Measurements from ENCODE around the gene STK32C. TPM values are rescaled to one million over a fixed set of nuclear protein-coding genes. Genes with fewer than 3 reads are reported as not detected.

Gene STK32C
- total RNA-seq, 4 donors from 2014 or later: 1.3 to 5.6 (median 4.7) TPM

DNA sequence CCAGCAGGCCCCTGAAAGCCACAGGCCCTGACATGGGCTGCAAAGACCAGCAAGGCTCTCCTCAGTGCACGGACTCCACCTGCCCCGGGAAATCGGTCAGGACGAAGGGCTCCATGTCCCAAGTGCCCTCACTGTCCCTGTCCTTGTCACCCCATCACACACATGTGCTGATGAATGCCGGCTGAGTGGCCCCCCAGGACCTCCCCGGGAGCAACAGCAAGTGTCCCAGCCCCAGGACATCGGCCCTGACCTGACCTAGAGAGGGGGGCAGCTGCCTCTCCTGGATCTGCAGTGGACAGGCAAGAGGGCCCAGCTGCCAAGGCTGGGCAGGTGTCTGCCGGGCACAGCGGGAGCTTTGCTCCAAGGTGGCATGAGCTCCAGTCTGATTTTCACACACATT lies 49.8 kb downstream of the STK32C start:
- H3K4me3 ChIP-seq: no peak overlapping the region
- H3K4me1 ChIP-seq: no peaks in the 10 kb centered on the region
- TF ChIP-seq POLR2AphosphoS5 (IDR thresholded peaks at IDR 0.05) (no peak), POLR2A (IDR thresholded peaks at IDR 0.05) (no peak), CTCF (IDR thresholded peaks at IDR 0.05) (no peak), EP300 (IDR thresholded peaks at IDR 0.05) (no peak)
- no peak overlapping the region for H3K27ac ChIP-seq
- H3K36me3 ChIP-seq: no peaks in the 10 kb centered on the region
- 90% methylated on average over 4 of the region's 9 CpGs for WGBS
- no peaks in the 10 kb centered on the region for H3K9me3 ChIP-seq
- no peaks in the 10 kb centered on the region for H3K27me3 ChIP-seq
- DNase-seq (ENCODE audit: low spot score in 2 of 2): no peak

DNA sequence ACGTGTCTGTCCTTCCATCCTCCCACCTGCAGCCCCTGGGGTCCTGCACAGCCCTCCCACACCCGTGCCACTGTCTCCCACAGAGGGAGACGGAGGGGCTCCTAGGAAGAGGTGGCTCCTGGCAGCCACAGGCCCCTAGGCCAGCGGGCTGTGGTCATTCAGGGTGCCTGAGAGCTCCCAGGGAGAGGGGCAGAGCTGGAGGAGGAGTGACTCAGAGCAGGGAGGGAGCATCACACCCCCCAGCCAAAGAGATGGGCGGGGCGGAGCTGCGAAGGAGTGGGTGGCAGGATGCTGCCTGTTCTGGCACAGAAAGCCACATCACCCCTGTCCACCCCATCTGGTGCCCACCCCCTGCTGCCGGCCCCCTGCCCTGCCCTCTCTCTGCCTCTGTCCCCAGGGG lies 50.5 kb downstream of the STK32C start:
- WGBS: 73% methylated on average over 4 of the region's 8 CpGs
- TF ChIP-seq POLR2A (IDR thresholded peaks at IDR 0.05) (no peak), EP300 (IDR thresholded peaks at IDR 0.05) (no peak), POLR2AphosphoS5 (IDR thresholded peaks at IDR 0.05) (no peak), CTCF (IDR thresholded peaks at IDR 0.05) (no peak)
- H3K27me3 ChIP-seq: no peaks in the 10 kb centered on the region
- no peaks in the 10 kb centered on the region for H3K36me3 ChIP-seq
- no peak overlapping the region for H3K4me3 ChIP-seq
- no peak for DNase-seq (ENCODE audit: low spot score in 2 of 2)
- no peak overlapping the region for H3K27ac ChIP-seq
- H3K4me1 ChIP-seq: no peaks in the 10 kb centered on the region
- no peaks in the 10 kb centered on the region for H3K9me3 ChIP-seq

DNA sequence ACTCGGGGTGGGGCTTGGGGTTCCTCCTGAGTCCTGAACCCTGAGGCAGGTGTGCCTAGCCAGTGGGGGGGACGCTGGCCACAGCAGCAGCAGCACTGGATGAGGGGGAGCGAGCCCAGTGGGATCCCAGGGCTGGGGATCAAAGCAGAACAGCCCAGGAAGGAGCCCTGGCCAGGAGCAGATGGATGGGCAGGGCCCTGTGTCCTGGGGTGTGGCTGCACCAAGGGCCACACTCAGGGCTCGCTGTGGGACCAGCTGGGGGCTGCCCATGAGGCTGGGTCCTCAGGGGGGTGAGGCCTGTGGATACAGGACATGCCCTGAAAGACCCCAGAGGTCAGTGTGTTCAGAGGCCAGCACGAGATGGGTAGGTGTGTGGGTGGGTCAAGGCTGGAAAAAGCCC lies 50.9 kb downstream of the STK32C start:
- WGBS: 97% methylated on average over 4 of the region's 5 CpGs
- no peak overlapping the region for H3K27ac ChIP-seq
- no peak overlapping the region for H3K4me3 ChIP-seq
- no peak for DNase-seq (ENCODE audit: low spot score in 2 of 2)
- no peaks in the 10 kb centered on the region for H3K4me1 ChIP-seq
- H3K36me3 ChIP-seq: no peaks in the 10 kb centered on the region
- no peaks in the 10 kb centered on the region for H3K27me3 ChIP-seq
- no peaks in the 10 kb centered on the region for H3K9me3 ChIP-seq
- TF ChIP-seq CTCF (IDR thresholded peaks at IDR 0.05) (no peak), EP300 (IDR thresholded peaks at IDR 0.05) (no peak), POLR2AphosphoS5 (IDR thresholded peaks at IDR 0.05) (no peak), POLR2A (IDR thresholded peaks at IDR 0.05) (no peak)

DNA sequence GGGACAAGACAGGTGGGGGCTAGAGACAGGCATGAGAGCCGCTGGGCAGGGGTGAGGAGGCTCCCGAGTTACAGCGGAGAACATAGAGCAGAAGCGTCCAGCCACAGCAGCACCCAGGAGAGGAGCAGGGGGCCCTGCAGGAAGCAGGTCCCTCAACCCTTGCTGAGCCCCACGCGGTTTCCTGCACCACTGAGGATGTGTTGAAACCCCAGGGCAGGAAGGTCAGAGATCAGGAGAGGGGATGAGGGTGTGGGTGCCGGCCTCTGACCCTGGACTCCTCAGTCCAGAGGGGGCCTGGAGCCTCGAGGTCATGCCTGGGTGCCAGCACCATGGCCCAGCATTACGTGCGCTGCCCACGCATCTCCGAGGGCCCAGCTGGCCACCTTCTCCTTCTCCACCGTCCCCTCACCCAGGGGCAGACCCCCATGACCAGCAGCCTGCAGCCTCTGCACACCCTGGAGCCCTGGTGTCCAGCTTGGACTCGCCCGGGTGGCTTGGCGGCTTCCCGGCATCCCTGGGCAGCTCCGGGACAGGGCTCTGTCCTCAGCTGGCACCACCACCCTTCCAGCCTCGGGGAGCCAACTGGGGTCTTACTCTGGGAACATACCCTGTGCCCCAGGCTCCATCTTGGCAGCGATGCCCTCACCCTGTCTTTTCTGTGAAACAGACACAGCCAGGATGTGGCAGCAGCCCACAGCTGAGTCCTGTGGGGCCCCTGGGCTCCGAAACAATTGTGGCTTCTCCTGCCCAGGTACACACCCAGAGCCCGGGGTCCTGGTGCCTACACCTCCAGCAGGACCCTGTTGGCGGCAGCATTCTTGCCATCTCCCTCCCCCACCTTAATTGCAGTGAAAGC lies 52.0 kb downstream of the STK32C start:
- no peak for DNase-seq (ENCODE audit: low spot score in 2 of 2)
- no peaks in the 10 kb centered on the region for H3K4me1 ChIP-seq
- WGBS: 72% methylated on average over 15 of the region's 23 CpGs
- H3K27me3 ChIP-seq: no peaks in the 10 kb centered on the region
- H3K4me3 ChIP-seq: no peak overlapping the region
- TF ChIP-seq POLR2AphosphoS5 (IDR thresholded peaks at IDR 0.05) (no peak), CTCF (IDR thresholded peaks at IDR 0.05) (no peak), POLR2A (IDR thresholded peaks at IDR 0.05) (no peak), EP300 (IDR thresholded peaks at IDR 0.05) (no peak)
- no peaks in the 10 kb centered on the region for H3K9me3 ChIP-seq
- H3K36me3 ChIP-seq: no peaks in the 10 kb centered on the region
- H3K27ac ChIP-seq: no peak overlapping the region

DNA sequence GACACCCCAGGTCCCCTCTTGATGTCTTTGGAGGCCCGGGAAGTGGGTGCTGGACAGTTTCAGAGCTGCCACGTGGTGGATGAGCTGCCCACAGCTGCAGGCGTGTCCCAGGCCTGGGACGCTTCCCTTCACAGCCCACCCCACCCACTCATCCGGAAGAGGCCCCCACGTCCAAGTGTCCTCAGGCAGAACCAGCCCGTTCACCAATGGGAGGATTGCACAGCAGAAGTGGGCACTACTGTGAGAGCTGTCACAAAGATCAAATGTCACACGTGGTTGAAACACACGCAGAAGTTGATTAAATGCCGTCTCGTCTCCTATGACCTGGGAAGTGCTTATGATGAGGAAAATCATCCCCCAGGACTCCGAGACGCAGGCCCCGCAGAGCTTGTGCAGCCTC lies 52.9 kb downstream of the STK32C start:
- DNase-seq (ENCODE audit: low spot score in 2 of 2): no peak
- Histone ChIP-seq H3K27me3 (no peaks in the 10 kb centered on the region), H3K36me3 (no peaks in the 10 kb centered on the region), H3K4me3 (no peak overlapping the region), H3K9me3 (no peaks in the 10 kb centered on the region), H3K4me1 (no peaks in the 10 kb centered on the region), H3K27ac (no peak overlapping the region)
- TF ChIP-seq EP300 (IDR thresholded peaks at IDR 0.05) (no peak), POLR2AphosphoS5 (IDR thresholded peaks at IDR 0.05) (no peak), POLR2A (IDR thresholded peaks at IDR 0.05) (no peak), CTCF (IDR thresholded peaks at IDR 0.05) (no peak)
- 67% methylated on average over 9 of the region's 14 CpGs for WGBS

Data from suprapubic skin (tissue), 4 donors.